Keratinocyte (primary cell): ENCODE measurements around the gene TOM1L1. TPM values are rescaled to one million over a fixed set of nuclear protein-coding genes. Genes with fewer than 3 reads are reported as not detected.
A peak's percentile ranks its signal among the peaks of the same experiment; 100 is the strongest.

Experiments
- DNase-seq: peaks from one replicate; pipeline ENCODE4 v3.0.0-alpha.2; 2011; ENCODE audit warnings: low read depth, missing footprints, low spot score
- FAIRE-seq: peaks from 2 replicates; lab custom pipeline; 2011; peaks lifted over from hg19 to GRCh38; lab: Jason Lieb, UNC
- H2AFZ ChIP-seq: 2 replicates; pipeline ENCODE4 v1.6.0; 2012; ENCODE audit warnings: low read length, control low read depth, inconsistent platforms; ENCODE audit not compliant: control insufficient read depth
- H3K27ac ChIP-seq: 2 replicates; pipeline ENCODE4 v1.5.1; 2011; ENCODE audit warnings: low read length; ENCODE audit not compliant: control insufficient read depth, insufficient read depth
- H3K27me3 ChIP-seq: 3 replicates; pipeline ENCODE4 v1.6.0; 2011; ENCODE audit warnings: low read length; ENCODE audit not compliant: control insufficient read depth, insufficient read depth; ENCODE audit errors: extremely low read depth
- H3K36me3 ChIP-seq, 2 experiments: 2 replicates in 1 of 2; 3 replicates in 1 of 2; pipeline ENCODE4 v1.5.1; 2011; ENCODE audit warnings: low read length in 2 of 2, mild to moderate bottlenecking in 1 of 2; ENCODE audit not compliant: control insufficient read depth in 2 of 2, insufficient read depth in 2 of 2; ENCODE audit errors: extremely low read depth in 1 of 2
- H3K4me1 ChIP-seq: 3 replicates; pipeline ENCODE4 v1.5.1; 2011; ENCODE audit warnings: low read length; ENCODE audit not compliant: control insufficient read depth, insufficient read depth; ENCODE audit errors: extremely low read depth
- H3K4me2 ChIP-seq: 3 replicates; pipeline ENCODE4 v1.6.0; 2011; ENCODE audit warnings: low read depth, low read length; ENCODE audit not compliant: control insufficient read depth, insufficient read depth; ENCODE audit errors: extremely low read depth
- H3K4me3 ChIP-seq, 3 experiments: fragments of 200-600 bp in 1 of 3; sonication (generic) in 1 of 3; 2 replicates in 2 of 3; 3 replicates in 1 of 3; pipeline ENCODE4 v1.5.1; 2011 to 2016; ENCODE audit warnings: low read length in 3 of 3, mild to moderate bottlenecking in 3 of 3, control low read depth in 2 of 3, inconsistent platforms in 1 of 3, low read depth in 1 of 3, mixed read lengths in 1 of 3, mixed run types in 1 of 3, moderate library complexity in 1 of 3; ENCODE audit not compliant: control insufficient read depth in 2 of 3, insufficient read depth in 2 of 3; ENCODE audit errors: extremely low read depth in 1 of 3
- H3K79me2 ChIP-seq: 2 replicates; pipeline ENCODE4 v1.6.0; 2012; ENCODE audit warnings: low read length; ENCODE audit not compliant: control insufficient read depth, insufficient read depth
- H3K9ac ChIP-seq: 3 replicates; pipeline ENCODE4 v1.6.0; 2011; ENCODE audit warnings: low read length; ENCODE audit not compliant: control insufficient read depth, insufficient read depth; ENCODE audit errors: extremely low read depth
- H3K9me1 ChIP-seq: 3 replicates; pipeline ENCODE4 v1.6.0; 2011; ENCODE audit warnings: low read length; ENCODE audit not compliant: control insufficient read depth, insufficient read depth; ENCODE audit errors: extremely low read depth
- H3K9me3 ChIP-seq: 2 replicates; pipeline ENCODE4 v1.5.1; 2012; ENCODE audit warnings: low read depth, low read length; ENCODE audit not compliant: control insufficient read depth
- H4K20me1 ChIP-seq: 3 replicates; pipeline ENCODE4 v1.6.0; 2011; ENCODE audit warnings: low read length; ENCODE audit not compliant: control insufficient read depth, insufficient read depth; ENCODE audit errors: extremely low read depth
- EZH2 ChIP-seq: IDR thresholded peaks from one replicate; pipeline ENCODE4 v1.6.1; 2012; ENCODE audit warnings: inconsistent platforms, mild to moderate bottlenecking, low read length, moderate library complexity
- dilution Hi-C: fragments of 300-500 bp; cut with MboI; formaldehyde crosslinking; loops from one replicate; pipeline ENCODE4 v1.7.0; 2020; ENCODE audit warnings: low sequenced_read_pairs; ENCODE audit not compliant: extremely low pct_ligation_motif_present
- polyA plus RNA-seq, 5 experiments: library from polyadenylated mRNA; depleted of rRNA in 3 of 5; stranded (reverse) in 3 of 5; stranded (forward) in 1 of 5; unstranded in 1 of 5; fragments of >200 nt; gene quantifications; 1 replicate in 1 of 5; 2 replicates in 3 of 5; 3 replicates in 1 of 5; pipeline versions ENCODE4 v1.2.1 to v1.2.3, GENCODE V29; 2011 to 2012; ENCODE audit warnings: missing spikeins in 2 of 5, low read depth in 1 of 5, low replicate concordance in 1 of 5
- TF ChIP-seq, protein P1 (sequence below), 3 experiments: IDR thresholded peaks in 1 of 3; conservative IDR thresholded peaks in 1 of 3; optimal IDR thresholded peaks in 1 of 3; 2 replicates in 2 of 3; 3 replicates in 1 of 3; pipeline versions ENCODE3 to v1.5.1; 2011; ENCODE audit warnings: low read length in 3 of 3, mild to moderate bottlenecking in 3 of 3, moderate library complexity in 2 of 3, control low read depth in 1 of 3, inconsistent platforms in 1 of 3; ENCODE audit not compliant: insufficient read depth in 2 of 3; ENCODE audit errors: extremely low read depth in 1 of 3

TOM1L1 gene
- polyA plus RNA-seq, 1 donor (not counting 4 experiments of a cell fraction or from before 2014, with no cell fraction given), result 90.1 TPM

DNA sequence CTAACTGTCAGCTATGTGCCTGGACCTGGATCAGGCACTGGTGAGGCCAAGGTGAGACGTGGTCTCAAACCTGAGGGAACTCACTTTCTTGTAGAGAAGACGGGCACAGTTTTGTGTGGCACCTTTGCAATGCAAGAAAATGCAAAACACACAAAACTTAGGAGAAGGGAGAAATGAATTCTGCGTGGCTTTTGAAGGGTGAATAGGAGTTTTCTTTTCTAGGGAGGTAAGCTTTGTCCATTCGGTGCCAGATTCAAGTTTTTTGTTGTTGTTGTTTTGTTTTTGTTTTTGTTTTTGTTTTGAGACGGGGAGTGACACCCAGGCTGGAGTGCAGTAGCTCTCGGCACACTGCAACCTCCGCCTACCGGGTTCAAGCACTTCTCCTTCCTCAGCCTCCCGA lies 1.4 kb downstream of the TOM1L1 start:
- Histone ChIP-seq H3K9ac (peak overlapping the region; percentile 90), H3K9me1 (no peaks in the 10 kb centered on the region), H3K9me3 (no peaks in the 10 kb centered on the region), H3K27me3 (no peaks in the 10 kb centered on the region), H3K27ac (peak overlapping the region; percentile 87), H3K4me2 (peak overlapping the region; percentile 84), H3K4me3 (peak overlapping the region in 2 of 3 experiments; percentile 91 to 95), H3K4me1 (peaks cover 8% of the 10 kb centered on the region), H3K36me3 (peaks cover 11 to 18% of the 10 kb centered on the region in 2 experiments), H3K79me2 (peaks cover 33% of the 10 kb centered on the region), H4K20me1 (no peaks in the 10 kb centered on the region), H2AFZ (no peak overlapping the region)
- FAIRE-seq, result no peak
- dilution Hi-C loops, result no loop called here
- TF ChIP-seq EZH2, result no peak
- TF ChIP-seq, protein P1, sequence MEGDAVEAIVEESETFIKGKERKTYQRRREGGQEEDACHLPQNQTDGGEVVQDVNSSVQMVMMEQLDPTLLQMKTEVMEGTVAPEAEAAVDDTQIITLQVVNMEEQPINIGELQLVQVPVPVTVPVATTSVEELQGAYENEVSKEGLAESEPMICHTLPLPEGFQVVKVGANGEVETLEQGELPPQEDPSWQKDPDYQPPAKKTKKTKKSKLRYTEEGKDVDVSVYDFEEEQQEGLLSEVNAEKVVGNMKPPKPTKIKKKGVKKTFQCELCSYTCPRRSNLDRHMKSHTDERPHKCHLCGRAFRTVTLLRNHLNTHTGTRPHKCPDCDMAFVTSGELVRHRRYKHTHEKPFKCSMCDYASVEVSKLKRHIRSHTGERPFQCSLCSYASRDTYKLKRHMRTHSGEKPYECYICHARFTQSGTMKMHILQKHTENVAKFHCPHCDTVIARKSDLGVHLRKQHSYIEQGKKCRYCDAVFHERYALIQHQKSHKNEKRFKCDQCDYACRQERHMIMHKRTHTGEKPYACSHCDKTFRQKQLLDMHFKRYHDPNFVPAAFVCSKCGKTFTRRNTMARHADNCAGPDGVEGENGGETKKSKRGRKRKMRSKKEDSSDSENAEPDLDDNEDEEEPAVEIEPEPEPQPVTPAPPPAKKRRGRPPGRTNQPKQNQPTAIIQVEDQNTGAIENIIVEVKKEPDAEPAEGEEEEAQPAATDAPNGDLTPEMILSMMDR (optimal IDR thresholded peaks at IDR 0.05 in 1 of 3, IDR thresholded peaks at IDR 0.05 in 1 of 3, conservative IDR thresholded peaks at IDR 0.05 in 1 of 3; ENCODE audit: extremely low read depth in 1 of 3, insufficient read depth in 2 of 3, low read length in 3 of 3), result no peak
- no peak for DNase-seq

DNA sequence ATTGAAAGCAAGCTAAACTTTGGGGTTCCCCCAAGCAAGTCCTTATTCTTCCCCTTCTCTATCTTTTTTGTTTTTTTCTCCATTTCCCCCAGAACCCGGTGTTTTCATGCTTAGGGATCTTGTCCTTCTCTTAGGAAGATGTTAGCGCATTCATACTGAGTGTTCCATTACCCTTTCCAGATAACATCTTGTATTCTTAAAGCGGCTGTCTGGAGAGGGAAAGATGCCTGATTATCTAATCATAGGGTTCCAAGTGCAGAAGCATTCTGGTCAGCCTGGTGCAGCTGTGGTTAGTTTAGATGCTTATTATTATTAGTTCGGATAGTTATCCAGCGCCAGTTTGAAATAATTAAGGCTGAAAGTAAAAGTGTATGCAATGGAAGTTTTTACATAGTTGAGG lies 2.0 kb downstream of the TOM1L1 start:
- no peak overlapping the region for H3K4me2 ChIP-seq
- peaks cover 37% of the 10 kb centered on the region for H3K79me2 ChIP-seq
- no peak overlapping the region for H3K9ac ChIP-seq
- no peak for DNase-seq
- no peak for TF ChIP-seq EZH2
- TF ChIP-seq, protein P1 (optimal IDR thresholded peaks at IDR 0.05 in 1 of 3, IDR thresholded peaks at IDR 0.05 in 1 of 3, conservative IDR thresholded peaks at IDR 0.05 in 1 of 3; ENCODE audit: extremely low read depth in 1 of 3, insufficient read depth in 2 of 3, low read length in 3 of 3), result no peak
- no peak overlapping the region for H3K4me3 ChIP-seq
- H3K27me3 ChIP-seq, result no peaks in the 10 kb centered on the region
- H3K36me3 ChIP-seq, result peaks cover 13 to 18% of the 10 kb centered on the region in 2 experiments
- no peak overlapping the region for H3K27ac ChIP-seq
- peaks cover 8% of the 10 kb centered on the region for H3K4me1 ChIP-seq
- no peaks in the 10 kb centered on the region for H4K20me1 ChIP-seq
- no peak overlapping the region for H2AFZ ChIP-seq
- dilution Hi-C loops, result no loop called here
- H3K9me3 ChIP-seq, result no peaks in the 10 kb centered on the region
- FAIRE-seq, result no peak
- H3K9me1 ChIP-seq, result no peaks in the 10 kb centered on the region
